ENCODE data around the gene APBB1IP. TPM values are rescaled to one million over a fixed set of nuclear protein-coding genes. Genes with fewer than 3 reads are reported as not detected.

Gene APBB1IP
- total and polyA plus RNA-seq, 9 of the 15 experiments (the other 6 are each of a cell fraction or from before 2014, with no cell fraction given) = 0.03 to 0.11 (median 0.06) TPM; not detected in 4

GRCh38 chr10:26505491-26505890, 67.3 kb downstream of the APBB1IP start:
- POLR2A ChIA-PET = no interaction called here
- Histone ChIP-seq H3K27me3 (ENCODE audit: control insufficient read depth in 2 of 2, insufficient read depth in 2 of 2, low read length in 2 of 2) (no peaks in the 10 kb centered on the region), H3K4me3 (no peak overlapping the region), H3K9me1 (ENCODE audit: control insufficient read depth, insufficient read depth, low read length) (no peaks in the 10 kb centered on the region), H4K20me1 (replicated peaks; ENCODE audit: control insufficient read depth, insufficient read depth, low read length) (no peaks in the 10 kb centered on the region), H3K36me3 (ENCODE audit: control insufficient read depth, insufficient read depth, low read length) (no peaks in the 10 kb centered on the region), H3K9ac (ENCODE audit: insufficient read depth in 1 of 2, low read depth in 2 of 2, low read length in 2 of 2) (no peak overlapping the region), H3K4me2 (ENCODE audit: insufficient read depth, low read length) (no peak overlapping the region), H3K9me3 (replicated peaks; ENCODE audit: control insufficient read depth, insufficient read depth, low read depth, low read length) (no peaks in the 10 kb centered on the region), H3K4me1 (replicated peaks in 1 of 2; ENCODE audit: control insufficient read depth in 2 of 2, insufficient read depth in 2 of 2, low read length in 2 of 2) (no peaks in the 10 kb centered on the region), H3K27ac (ENCODE audit: extremely low read depth, low read depth, low read length) (no peak overlapping the region), H3K79me2 (ENCODE audit: control insufficient read depth, insufficient read depth, low read length) (no peaks in the 10 kb centered on the region), H2AFZ (ENCODE audit: low read depth, low read length) (no peak overlapping the region)
- 8% methylated on average over 5 of the region's 5 CpGs for WGBS (ENCODE audit: insufficient coverage, low coverage, missing lambda C conversion rate)
- no TSS peak for BruUV-seq (replicated peaks)
- ATAC-seq (no peak), FAIRE-seq (no peak), DNase-seq (ENCODE audit: extremely low read depth in 1 of 4, low spot score in 3 of 4) (no peak)
- TF ChIP-seq CEBPB (tag; IDR thresholded peaks at IDR 0.05) (peak; percentile 48; the same call in 1 of the 2 replicates), ZBTB33 (CRISPR knock-in tag; IDR thresholded peaks at IDR 0.05) (no peak)
- intact Hi-C loops (cut with micrococcal nuclease) (no loop called here), in situ Hi-C loops (cut with MboI) (no loop called here)
- CTCF ChIA-PET (ENCODE audit: low intra/inter-chr PET ratio) = no interaction called here

- no peaks in the 10 kb centered on the region for H3K4me1 ChIP-seq (replicated peaks in 1 of 2; ENCODE audit: control insufficient read depth in 2 of 2, insufficient read depth in 2 of 2, low read length in 2 of 2)
- H4K20me1 ChIP-seq (replicated peaks; ENCODE audit: control insufficient read depth, insufficient read depth, low read length) = no peaks in the 10 kb centered on the region
- POLR2A ChIA-PET = interaction anchor here (0.6 kb wide), 1 partner anchor 35 kb away, joined by 3 read pairs; no protein-coding TSS in a partner anchor
- FAIRE-seq (no peak), ATAC-seq (no peak), DNase-seq (ENCODE audit: extremely low read depth in 1 of 4, low spot score in 3 of 4) (no peak)
- H3K27me3 ChIP-seq (ENCODE audit: control insufficient read depth in 2 of 2, insufficient read depth in 2 of 2, low read length in 2 of 2) = no peaks in the 10 kb centered on the region
- in situ Hi-C loops (cut with MboI) (no loop called here), intact Hi-C loops (cut with micrococcal nuclease) (no loop called here)
- no peaks in the 10 kb centered on the region for H3K9me3 ChIP-seq (replicated peaks; ENCODE audit: control insufficient read depth, insufficient read depth, low read depth, low read length)
- BruUV-seq (replicated peaks) = no TSS peak
- CTCF ChIA-PET (ENCODE audit: low intra/inter-chr PET ratio) = no interaction called here
- H3K4me2 ChIP-seq (ENCODE audit: insufficient read depth, low read length) = no peak overlapping the region
- no peaks in the 10 kb centered on the region for H3K79me2 ChIP-seq (ENCODE audit: control insufficient read depth, insufficient read depth, low read length)
- WGBS (ENCODE audit: insufficient coverage, low coverage, missing lambda C conversion rate) = 7% methylated on average over 2 of the region's 3 CpGs
- no peaks in the 10 kb centered on the region for H3K36me3 ChIP-seq (ENCODE audit: control insufficient read depth, insufficient read depth, low read length)
- H3K9me1 ChIP-seq (ENCODE audit: control insufficient read depth, insufficient read depth, low read length) = no peaks in the 10 kb centered on the region
- no peak overlapping the region for H2AFZ ChIP-seq (ENCODE audit: low read depth, low read length)
- no peak overlapping the region for H3K4me3 ChIP-seq
- H3K27ac ChIP-seq (ENCODE audit: extremely low read depth, low read depth, low read length) = no peak overlapping the region
- no peak overlapping the region for H3K9ac ChIP-seq (ENCODE audit: insufficient read depth in 1 of 2, low read depth in 2 of 2, low read length in 2 of 2)
- TF ChIP-seq TCF3 (CRISPR knock-in tag; IDR thresholded peaks at IDR 0.05) = no peak
- TF ChIP-seq ZNF197 (CRISPR knock-in tag; IDR thresholded peaks at IDR 0.05; ENCODE audit: low read depth) = no peak
- TF ChIP-seq DACH1 (IDR thresholded peaks at IDR 0.05; ENCODE audit: partially characterized antibody) = no peak
- no peak for TF ChIP-seq YY1 (IDR thresholded peaks at IDR 0.05; ENCODE audit: borderline replicate concordance in 1 of 3, control insufficient read depth in 1 of 3, extremely low read depth in 1 of 3, insufficient read depth in 3 of 3, insufficient read length in 1 of 3, insufficient replicate concordance in 2 of 3, low read depth in 1 of 3, low read length in 2 of 3)
- no peak for TF ChIP-seq HOXB6 (CRISPR knock-in tag; IDR thresholded peaks at IDR 0.05; ENCODE audit: borderline replicate concordance)
- no peak for TF ChIP-seq ARID4B (CRISPR knock-in tag; IDR thresholded peaks at IDR 0.05)
- no peak for TF ChIP-seq HDGF (IDR thresholded peaks at IDR 0.05)
Observed at GRCh38 chr10:26506736-26507135, 68.6 kb downstream of the APBB1IP start.

Measured in K562 (cell line).